Measurements from ENCODE around the gene SOX21. TPM values are rescaled to one million over a fixed set of nuclear protein-coding genes. Genes with fewer than 3 reads are reported as not detected.
"Not testable (repeated sequence)": the region's sequence is repeated elsewhere in the genome, so short reads cannot be mapped to it uniquely, and the experiment has no call there.

The SOX21 gene
- polyA plus RNA-seq, 2 of the 4 experiments (the other 2 are of a cell fraction), result 0.62 to 6.9 TPM

DNA sequence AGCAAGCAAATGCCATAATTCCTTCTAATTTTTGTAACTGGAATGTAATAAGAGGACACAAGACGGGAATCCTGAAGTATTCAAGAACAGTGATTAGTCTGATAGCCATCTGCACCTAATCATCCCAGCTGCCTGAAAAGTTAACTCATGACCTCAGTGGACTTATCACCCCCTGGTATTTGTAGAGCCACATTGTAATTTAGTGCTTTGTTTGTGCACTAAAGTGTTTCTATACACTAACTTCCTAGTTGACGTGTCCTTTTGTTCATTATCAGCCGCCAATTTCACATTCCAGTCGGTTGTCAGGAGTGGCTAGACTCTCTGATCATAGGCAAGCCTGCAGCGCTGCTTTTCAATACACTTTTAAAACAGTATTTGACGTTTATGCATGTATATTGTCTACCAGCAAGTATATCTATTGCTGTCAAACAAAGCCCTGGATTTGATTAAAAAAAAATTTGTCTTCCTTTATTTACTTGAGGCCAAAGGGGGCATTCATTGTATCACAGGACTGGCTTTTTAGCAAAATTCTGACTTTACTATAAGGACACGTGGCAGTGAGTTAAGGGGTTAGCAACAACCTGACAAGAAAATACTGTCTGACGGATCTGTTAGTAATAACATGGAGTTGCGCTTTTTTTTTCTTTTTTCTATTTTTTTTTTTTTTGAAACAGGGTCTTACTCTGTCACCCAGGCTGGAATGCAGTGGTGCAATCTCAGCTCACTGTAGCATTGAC lies 10.4 kb upstream of the SOX21 start:
- H3K4me2 ChIP-seq, result no peak overlapping the region
- H3K4me1 ChIP-seq, result no peaks in the 10 kb centered on the region
- no peak for ATAC-seq
- ChIA-PET CTCF (interaction anchor here (1.7 kb wide), 1 partner anchor 20 kb away, joined by 3 read pairs; no protein-coding TSS in a partner anchor), POLR2A (no interaction called here)
- H3K27ac ChIP-seq, result no peak overlapping the region
- FAIRE-seq, result no peak
- H3K4me3 ChIP-seq, result no peak overlapping the region
- 0 out of 3 replicates have a peak, but pooled peaks cover 6% of the 10 kb centered on the region for H3K9me3 ChIP-seq
- 58% methylated on average over 9 of the region's 9 CpGs for WGBS (ENCODE audit: missing lambda C conversion rate)
- no peak for TF ChIP-seq FOXS1 (CRISPR knock-in tag; IDR thresholded peaks at IDR 0.05)
- no peak for TF ChIP-seq MYC (IDR thresholded peaks at IDR 0.05; ENCODE audit: borderline replicate concordance, low read length)
- no peak for TF ChIP-seq NPAS2 (CRISPR knock-in tag; IDR thresholded peaks at IDR 0.05; ENCODE audit: borderline replicate concordance)
- no peak for TF ChIP-seq FOSL2 (IDR thresholded peaks at IDR 0.05)
- no peak for TF ChIP-seq FOSL2 (CRISPR knock-in tag; IDR thresholded peaks at IDR 0.05)
- no peak for TF ChIP-seq SMC3 (IDR thresholded peaks at IDR 0.05)
- TF ChIP-seq RARB (CRISPR knock-in tag; IDR thresholded peaks at IDR 0.05), result no peak
- no peak for TF ChIP-seq SREBF2 (IDR thresholded peaks at IDR 0.05)
- TF ChIP-seq ZSCAN20 (CRISPR knock-in tag; IDR thresholded peaks at IDR 0.05), result no peak
- DNase-seq (ENCODE audit: low read depth in 1 of 2, low spot score in 1 of 2), result no peak

GRCh38 chr13:94718697-94719096 lies 6.4 kb upstream of the SOX21 start:
- CTCF ChIA-PET, result not testable (repeated sequence)

DNA sequence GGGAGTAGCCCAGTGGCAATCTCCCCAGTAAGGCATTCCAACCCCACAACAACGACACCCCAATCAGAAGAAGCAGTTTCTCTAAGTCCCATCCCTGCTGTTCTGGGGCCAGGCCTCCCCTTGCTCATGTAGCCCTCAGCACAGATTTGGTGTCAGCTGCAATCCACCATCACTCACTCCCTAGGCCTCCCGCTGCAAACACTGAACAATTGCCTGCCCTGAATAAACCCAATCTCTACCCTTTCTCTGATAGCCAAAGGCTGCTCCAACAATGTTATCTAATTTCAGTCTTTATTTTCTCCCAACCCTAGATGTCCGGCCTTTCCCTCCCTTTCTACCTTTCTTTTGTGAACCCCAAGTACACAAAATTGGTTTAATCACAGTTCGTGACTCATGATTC lies 5.6 kb upstream of the SOX21 start:
- POLR2A ChIA-PET, result no interaction called here

More at GRCh38 chr13:94718697-94719096, 6.4 kb upstream of the SOX21 start:
- POLR2A ChIA-PET; H3K9me3 ChIP-seq; H3K4me2 ChIP-seq; ATAC-seq; H3K27ac ChIP-seq; DNase-seq (ENCODE audit: low read depth in 1 of 2, low spot score in 1 of 2); H3K4me3 ChIP-seq; FAIRE-seq; H3K4me1 ChIP-seq: not testable (repeated sequence)
- 88% methylated on average over 1 of the region's 1 CpG for WGBS (ENCODE audit: missing lambda C conversion rate)

DNA sequence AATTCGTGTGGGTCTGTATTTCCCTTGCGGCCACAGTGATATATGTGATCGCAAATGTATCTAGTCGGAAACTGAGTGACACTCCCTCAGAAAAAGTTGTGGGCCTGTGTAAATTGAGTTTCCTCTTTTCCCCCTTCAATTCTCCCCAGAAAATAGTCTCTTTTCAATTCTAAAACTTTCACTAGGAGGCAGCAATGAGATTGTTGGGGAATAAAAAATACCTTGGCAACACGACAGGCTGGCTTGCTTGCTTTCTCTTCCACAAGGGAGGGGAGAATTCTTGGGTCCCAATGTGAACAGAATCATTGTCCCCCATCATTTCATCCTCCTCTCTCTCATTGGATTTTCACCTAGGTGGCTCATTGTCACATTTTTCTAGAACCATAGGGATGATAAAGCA lies 3.7 kb upstream of the SOX21 start:
- no peak overlapping the region for H3K4me2 ChIP-seq
- no peak overlapping the region for H3K4me3 ChIP-seq
- no peaks in the 10 kb centered on the region for H3K4me1 ChIP-seq
- H3K27ac ChIP-seq, result no peak overlapping the region
- DNase-seq (ENCODE audit: low read depth in 1 of 2, low spot score in 1 of 2) (no peak), ATAC-seq (no peak), FAIRE-seq (no peak)
- TF ChIP-seq SMC3 (IDR thresholded peaks at IDR 0.05) (peak; percentile 39; the same call in 1 of the 3 replicates), RAD21 (conservative IDR thresholded peaks at IDR 0.05 in 1 of 2, IDR thresholded peaks at IDR 0.05 in 1 of 2) (peak; percentile 28 to 41; a peak in 4 of 5 replicates), BHLHE40 (IDR thresholded peaks at IDR 0.05; ENCODE audit: low read depth, low read length) (no peak)
- TF ChIP-seq, protein P1, sequence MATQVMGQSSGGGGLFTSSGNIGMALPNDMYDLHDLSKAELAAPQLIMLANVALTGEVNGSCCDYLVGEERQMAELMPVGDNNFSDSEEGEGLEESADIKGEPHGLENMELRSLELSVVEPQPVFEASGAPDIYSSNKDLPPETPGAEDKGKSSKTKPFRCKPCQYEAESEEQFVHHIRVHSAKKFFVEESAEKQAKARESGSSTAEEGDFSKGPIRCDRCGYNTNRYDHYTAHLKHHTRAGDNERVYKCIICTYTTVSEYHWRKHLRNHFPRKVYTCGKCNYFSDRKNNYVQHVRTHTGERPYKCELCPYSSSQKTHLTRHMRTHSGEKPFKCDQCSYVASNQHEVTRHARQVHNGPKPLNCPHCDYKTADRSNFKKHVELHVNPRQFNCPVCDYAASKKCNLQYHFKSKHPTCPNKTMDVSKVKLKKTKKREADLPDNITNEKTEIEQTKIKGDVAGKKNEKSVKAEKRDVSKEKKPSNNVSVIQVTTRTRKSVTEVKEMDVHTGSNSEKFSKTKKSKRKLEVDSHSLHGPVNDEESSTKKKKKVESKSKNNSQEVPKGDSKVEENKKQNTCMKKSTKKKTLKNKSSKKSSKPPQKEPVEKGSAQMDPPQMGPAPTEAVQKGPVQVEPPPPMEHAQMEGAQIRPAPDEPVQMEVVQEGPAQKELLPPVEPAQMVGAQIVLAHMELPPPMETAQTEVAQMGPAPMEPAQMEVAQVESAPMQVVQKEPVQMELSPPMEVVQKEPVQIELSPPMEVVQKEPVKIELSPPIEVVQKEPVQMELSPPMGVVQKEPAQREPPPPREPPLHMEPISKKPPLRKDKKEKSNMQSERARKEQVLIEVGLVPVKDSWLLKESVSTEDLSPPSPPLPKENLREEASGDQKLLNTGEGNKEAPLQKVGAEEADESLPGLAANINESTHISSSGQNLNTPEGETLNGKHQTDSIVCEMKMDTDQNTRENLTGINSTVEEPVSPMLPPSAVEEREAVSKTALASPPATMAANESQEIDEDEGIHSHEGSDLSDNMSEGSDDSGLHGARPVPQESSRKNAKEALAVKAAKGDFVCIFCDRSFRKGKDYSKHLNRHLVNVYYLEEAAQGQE (IDR thresholded peaks at IDR 0.05), result no peak
- TF ChIP-seq, protein P2, sequence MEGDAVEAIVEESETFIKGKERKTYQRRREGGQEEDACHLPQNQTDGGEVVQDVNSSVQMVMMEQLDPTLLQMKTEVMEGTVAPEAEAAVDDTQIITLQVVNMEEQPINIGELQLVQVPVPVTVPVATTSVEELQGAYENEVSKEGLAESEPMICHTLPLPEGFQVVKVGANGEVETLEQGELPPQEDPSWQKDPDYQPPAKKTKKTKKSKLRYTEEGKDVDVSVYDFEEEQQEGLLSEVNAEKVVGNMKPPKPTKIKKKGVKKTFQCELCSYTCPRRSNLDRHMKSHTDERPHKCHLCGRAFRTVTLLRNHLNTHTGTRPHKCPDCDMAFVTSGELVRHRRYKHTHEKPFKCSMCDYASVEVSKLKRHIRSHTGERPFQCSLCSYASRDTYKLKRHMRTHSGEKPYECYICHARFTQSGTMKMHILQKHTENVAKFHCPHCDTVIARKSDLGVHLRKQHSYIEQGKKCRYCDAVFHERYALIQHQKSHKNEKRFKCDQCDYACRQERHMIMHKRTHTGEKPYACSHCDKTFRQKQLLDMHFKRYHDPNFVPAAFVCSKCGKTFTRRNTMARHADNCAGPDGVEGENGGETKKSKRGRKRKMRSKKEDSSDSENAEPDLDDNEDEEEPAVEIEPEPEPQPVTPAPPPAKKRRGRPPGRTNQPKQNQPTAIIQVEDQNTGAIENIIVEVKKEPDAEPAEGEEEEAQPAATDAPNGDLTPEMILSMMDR (IDR thresholded peaks at IDR 0.05), result peak; percentile 32
- ChIA-PET POLR2A (no interaction called here), CTCF (interaction anchor here (0.6 to 2.1 kb wide), 4 partner anchors 253 to 444 kb away, joined by 3 to 6 read pairs (median 3); no protein-coding TSS in a partner anchor)
- H3K9me3 ChIP-seq, result no peaks in the 10 kb centered on the region
- WGBS (ENCODE audit: missing lambda C conversion rate), result 56% methylated on average over 5 of the region's 5 CpGs

More for the DNA sequence above, 5.6 kb upstream of the SOX21 start:
- CTCF ChIA-PET, result interaction anchor here (1.2 to 1.8 kb wide), 2 partner anchors 9 to 438 kb away, joined by 4 to 9 read pairs; no protein-coding TSS in a partner anchor
- Histone ChIP-seq H3K9me3 (no peaks in the 10 kb centered on the region), H3K27ac (no peak overlapping the region), H3K4me2 (no peak overlapping the region), H3K4me3 (no peak overlapping the region), H3K4me1 (no peaks in the 10 kb centered on the region)
- 71% methylated on average over 4 of the region's 4 CpGs for WGBS (ENCODE audit: missing lambda C conversion rate)
- FAIRE-seq (no peak), DNase-seq (ENCODE audit: low read depth in 1 of 2, low spot score in 1 of 2) (no peak), ATAC-seq (no peak)
- TF ChIP-seq TP53 (CRISPR knock-in tag; IDR thresholded peaks at IDR 0.05), result no peak

Data from A549 (cell line).